NCI-H1092 treated with DMSO at 0.1 percent for 48 hours (cell line): ENCODE data around the gene INPP5B.
"Not testable (repeated sequence)": the region's sequence is repeated elsewhere in the genome, so short reads cannot be mapped to it uniquely, and the experiment has no call there.

Experiments
- DNase-seq: peaks from one replicate; lab custom pipeline; 2025; lab: John Stamatoyannopoulos, UW

INPP5B gene

GRCh38 chr1:37911478-37911877, 35.4 kb downstream of the INPP5B start:
- DNase-seq: not testable (repeated sequence)

- DNase-seq: not testable (repeated sequence)
These were observed 36.0 kb downstream of the INPP5B start for GRCh38 chr1:37910886-37911285.

GRCh38 chr1:37908531-37908930, 38.3 kb downstream of the INPP5B start:
- DNase-seq: not testable (repeated sequence)

GRCh38 chr1:37907416-37908125, 39.3 kb downstream of the INPP5B start:
- DNase-seq: not testable (repeated sequence)

- DNase-seq: not testable (repeated sequence)
These were observed 40.3 kb downstream of the INPP5B start for GRCh38 chr1:37906591-37906990.

- DNase-seq: no peak
These were observed 41.1 kb downstream of the INPP5B start for GRCh38 chr1:37905727-37906126.

- not testable (repeated sequence) for DNase-seq
These were observed 42.9 kb downstream of the INPP5B start for GRCh38 chr1:37903921-37904320.

GRCh38 chr1:37902983-37903382, 43.9 kb downstream of the INPP5B start:
- DNase-seq: no peak

GRCh38 chr1:37901893-37902225, 45.0 kb downstream of the INPP5B start:
- DNase-seq: no peak

- no peak for DNase-seq
These were observed 45.5 kb downstream of the INPP5B start for GRCh38 chr1:37901191-37901892.

GRCh38 chr1:37897563-37897962, 49.3 kb downstream of the INPP5B start:
- DNase-seq: not testable (repeated sequence)

GRCh38 chr1:37893673-37894072, 53.2 kb downstream of the INPP5B start:
- DNase-seq: no peak

GRCh38 chr1:37892151-37893047, 54.5 kb downstream of the INPP5B start:
- DNase-seq: no peak

GRCh38 chr1:37890378-37891014, 56.4 kb downstream of the INPP5B start:
- peak; percentile 70 for DNase-seq

- no peak for DNase-seq
These were observed 58.7 kb downstream of the INPP5B start for GRCh38 chr1:37888022-37888700.

GRCh38 chr1:37884145-37884544, 62.7 kb downstream of the INPP5B start:
- no peak for DNase-seq

GRCh38 chr1:37883671-37884070, 63.2 kb downstream of the INPP5B start:
- no peak for DNase-seq

- no peak for DNase-seq
These were observed 67.0 kb downstream of the INPP5B start for GRCh38 chr1:37879865-37880264.

- no peak for DNase-seq
These were observed 68.8 kb downstream of the INPP5B start for GRCh38 chr1:37878071-37878470.

GRCh38 chr1:37875833-37876232, 71.0 kb downstream of the INPP5B start:
- DNase-seq: no peak

- DNase-seq: no peak
These were observed 74.2 kb downstream of the INPP5B start for GRCh38 chr1:37872692-37873091.

GRCh38 chr1:37868466-37868865, 78.4 kb downstream of the INPP5B start:
- no peak for DNase-seq
